A673 (cell line): ENCODE data around the gene SMAD3. TPM values are rescaled to one million over a fixed set of nuclear protein-coding genes. Genes with fewer than 3 reads are reported as not detected.

Experiments
- BruUV-seq: library from RNA; stranded (reverse); fragments of 400-500 nt; replicated peaks from 2 replicates; lab custom pipeline; 2021; lab: Mats Ljungman, UMichigan
- CTCF ChIA-PET: fragments of 300-600 bp; sonication (Branson Sonifier 250); formaldehyde crosslinking; loops from one replicate; lab custom pipeline; 2022; ENCODE audit warnings: antibody characterized with exemption; lab: Charles Lee
- POLR2A ChIA-PET: fragments of 300-600 bp; sonication (Branson Sonifier 250); formaldehyde crosslinking; loops from one replicate; lab custom pipeline; 2022; ENCODE audit warnings: antibody characterized with exemption; ENCODE audit not compliant: low non-redundant PET; lab: Charles Lee
- DNase-seq: peaks from one replicate; pipeline ENCODE4 v3.0.0-alpha.2; 2015; ENCODE audit warnings: low spot score
- H3K27ac ChIP-seq: fragments of 200-600 bp; sonication (generic); 2 replicates; pipeline ENCODE4 v1.5.1; 2016; ENCODE audit warnings: mixed run types, low read depth, mild to moderate bottlenecking, mixed read lengths, antibody characterized with exemption, low read length; ENCODE audit not compliant: poor library complexity, severe bottlenecking
- H3K27me3 ChIP-seq: fragments of 200-600 bp; sonication (generic); replicated peaks from 2 replicates; pipeline ENCODE4 v1.6.1; 2017; ENCODE audit warnings: mixed run types, low read depth, mild to moderate bottlenecking, mixed read lengths, antibody characterized with exemption, low read length; ENCODE audit not compliant: insufficient read depth, poor library complexity
- H3K36me3 ChIP-seq: fragments of 200-600 bp; sonication (generic); 2 replicates; pipeline ENCODE4 v1.6.1; 2016; ENCODE audit warnings: mixed run types, mild to moderate bottlenecking, mixed read lengths, antibody characterized with exemption, low read length; ENCODE audit not compliant: insufficient read depth, poor library complexity, severe bottlenecking
- H3K4me1 ChIP-seq: fragments of 200-600 bp; sonication (generic); 2 replicates; pipeline ENCODE4 v1.6.1; 2017; ENCODE audit warnings: mixed run types, mild to moderate bottlenecking, mixed read lengths, antibody characterized with exemption, low read length; ENCODE audit not compliant: insufficient read depth, poor library complexity, severe bottlenecking
- H3K4me3 ChIP-seq: fragments of 200-600 bp; sonication (generic); 2 replicates; pipeline ENCODE4 v1.5.1; 2016; ENCODE audit warnings: low read depth, mixed run types, mild to moderate bottlenecking, mixed read lengths, low read length; ENCODE audit not compliant: poor library complexity, severe bottlenecking
- H3K9me3 ChIP-seq: fragments of 200-600 bp; sonication (generic); 2 replicates; pipeline ENCODE4 v1.6.1; 2016; ENCODE audit warnings: mixed run types, low read depth, mild to moderate bottlenecking, mixed read lengths, antibody characterized with exemption, low read length; ENCODE audit not compliant: poor library complexity, severe bottlenecking
- EZH2 ChIP-seq: fragments of 200-600 bp; sonication (generic); IDR thresholded peaks from 2 replicates; pipeline ENCODE4 v1.6.1; 2017; ENCODE audit warnings: borderline replicate concordance, low read depth, mild to moderate bottlenecking, mixed read lengths, antibody characterized with exemption, low read length; ENCODE audit not compliant: poor library complexity, severe bottlenecking
- intact Hi-C: fragments of 100-400 bp; cut with micrococcal nuclease; formaldehyde crosslinking; loops from one replicate; pipeline ENCODE4 v1.10.0; 2022; ENCODE audit not compliant: unreplicated experiment
- total RNA-seq: library from RNA; stranded (reverse); gene quantifications from 2 replicates; pipeline ENCODE4 v1.2.3, GENCODE V29; 2021
- TF ChIP-seq, protein P1 (sequence below): fragments of 300-800, 200-600 bp; sonication (generic); conservative IDR thresholded peaks from 2 replicates; pipeline ENCODE4 v1.5.1; 2017; ENCODE audit warnings: low read depth, mild to moderate bottlenecking, antibody characterized with exemption, low read length, moderate library complexity, mixed read lengths

SMAD3 gene
- total RNA-seq, 1 experiment from 2014 or later, result 31.0 TPM

DNA sequence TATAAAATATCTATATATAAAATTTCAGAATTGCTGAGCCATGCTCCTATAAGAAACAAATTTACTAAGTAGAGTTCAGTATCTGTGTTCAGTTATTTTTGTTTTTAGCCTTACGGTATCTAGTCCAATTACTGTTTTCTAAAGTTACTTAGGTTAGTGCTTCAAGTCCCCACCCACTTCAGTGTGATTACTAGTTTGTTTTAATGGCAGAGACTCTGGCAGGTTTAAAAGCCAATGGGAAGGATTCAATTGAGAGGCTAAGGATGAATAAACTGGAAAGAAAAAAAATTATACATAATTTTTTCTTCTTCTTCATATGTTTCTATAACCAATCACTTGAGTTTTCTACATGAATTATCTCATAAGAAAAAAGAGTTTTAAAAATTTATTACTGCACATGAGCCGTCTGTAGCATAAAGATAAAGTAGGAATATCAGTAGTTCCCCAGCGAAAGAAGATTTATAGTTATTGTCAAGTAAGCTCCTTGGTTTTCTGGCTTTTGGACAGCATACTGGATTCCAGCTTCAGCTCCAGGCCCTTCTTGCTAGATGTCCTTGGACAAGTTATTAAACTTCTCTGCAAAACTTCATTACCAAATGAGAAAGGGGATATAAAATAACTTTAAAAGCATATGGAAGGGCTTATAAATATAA lies 142.3 kb downstream of the SMAD3 start:
- peaks cover 9% of the 10 kb centered on the region for H3K36me3 ChIP-seq
- no peak for DNase-seq
- CTCF ChIA-PET, result no interaction called here
- TF ChIP-seq, protein P1, sequence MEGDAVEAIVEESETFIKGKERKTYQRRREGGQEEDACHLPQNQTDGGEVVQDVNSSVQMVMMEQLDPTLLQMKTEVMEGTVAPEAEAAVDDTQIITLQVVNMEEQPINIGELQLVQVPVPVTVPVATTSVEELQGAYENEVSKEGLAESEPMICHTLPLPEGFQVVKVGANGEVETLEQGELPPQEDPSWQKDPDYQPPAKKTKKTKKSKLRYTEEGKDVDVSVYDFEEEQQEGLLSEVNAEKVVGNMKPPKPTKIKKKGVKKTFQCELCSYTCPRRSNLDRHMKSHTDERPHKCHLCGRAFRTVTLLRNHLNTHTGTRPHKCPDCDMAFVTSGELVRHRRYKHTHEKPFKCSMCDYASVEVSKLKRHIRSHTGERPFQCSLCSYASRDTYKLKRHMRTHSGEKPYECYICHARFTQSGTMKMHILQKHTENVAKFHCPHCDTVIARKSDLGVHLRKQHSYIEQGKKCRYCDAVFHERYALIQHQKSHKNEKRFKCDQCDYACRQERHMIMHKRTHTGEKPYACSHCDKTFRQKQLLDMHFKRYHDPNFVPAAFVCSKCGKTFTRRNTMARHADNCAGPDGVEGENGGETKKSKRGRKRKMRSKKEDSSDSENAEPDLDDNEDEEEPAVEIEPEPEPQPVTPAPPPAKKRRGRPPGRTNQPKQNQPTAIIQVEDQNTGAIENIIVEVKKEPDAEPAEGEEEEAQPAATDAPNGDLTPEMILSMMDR, result no peak
- TF ChIP-seq EZH2, result no peak
- no peak overlapping the region for H3K4me3 ChIP-seq
- H3K27ac ChIP-seq, result no peak overlapping the region
- no TSS peak for BruUV-seq
- H3K27me3 ChIP-seq, result no peaks in the 10 kb centered on the region
- intact Hi-C loops, result no loop called here
- POLR2A ChIA-PET, result no interaction called here
- H3K4me1 ChIP-seq, result no peaks in the 10 kb centered on the region
- no peaks in the 10 kb centered on the region for H3K9me3 ChIP-seq

DNA sequence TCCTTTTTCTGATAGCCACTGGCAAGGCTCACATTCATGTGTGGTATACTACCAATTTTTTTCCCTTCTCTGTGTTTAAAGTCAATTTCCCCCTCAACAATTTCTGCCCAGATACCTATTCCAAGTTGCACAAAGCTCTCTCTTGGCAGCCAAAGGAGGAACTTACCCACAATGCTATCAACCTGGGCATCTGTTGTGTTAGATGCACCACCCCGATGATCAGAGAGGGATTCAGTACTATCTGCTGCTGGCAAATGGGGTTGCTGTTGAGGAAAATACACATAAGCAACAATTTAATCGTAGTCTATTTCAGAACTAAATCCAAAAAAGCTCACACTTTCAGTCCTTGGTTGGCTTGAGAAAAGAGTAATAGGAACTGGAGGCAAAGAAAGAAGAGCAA lies 143.0 kb downstream of the SMAD3 start:
- CTCF ChIA-PET, result no interaction called here
- DNase-seq, result no peak
- no peaks in the 10 kb centered on the region for H3K4me1 ChIP-seq
- H3K27ac ChIP-seq, result no peak overlapping the region
- no TSS peak for BruUV-seq
- POLR2A ChIA-PET, result no interaction called here
- no peak overlapping the region for H3K4me3 ChIP-seq
- TF ChIP-seq, protein P1, result no peak
- TF ChIP-seq EZH2, result no peak
- intact Hi-C loops, result no loop called here
- no peaks in the 10 kb centered on the region for H3K9me3 ChIP-seq
- no peaks in the 10 kb centered on the region for H3K27me3 ChIP-seq
- peaks cover 9% of the 10 kb centered on the region for H3K36me3 ChIP-seq

DNA sequence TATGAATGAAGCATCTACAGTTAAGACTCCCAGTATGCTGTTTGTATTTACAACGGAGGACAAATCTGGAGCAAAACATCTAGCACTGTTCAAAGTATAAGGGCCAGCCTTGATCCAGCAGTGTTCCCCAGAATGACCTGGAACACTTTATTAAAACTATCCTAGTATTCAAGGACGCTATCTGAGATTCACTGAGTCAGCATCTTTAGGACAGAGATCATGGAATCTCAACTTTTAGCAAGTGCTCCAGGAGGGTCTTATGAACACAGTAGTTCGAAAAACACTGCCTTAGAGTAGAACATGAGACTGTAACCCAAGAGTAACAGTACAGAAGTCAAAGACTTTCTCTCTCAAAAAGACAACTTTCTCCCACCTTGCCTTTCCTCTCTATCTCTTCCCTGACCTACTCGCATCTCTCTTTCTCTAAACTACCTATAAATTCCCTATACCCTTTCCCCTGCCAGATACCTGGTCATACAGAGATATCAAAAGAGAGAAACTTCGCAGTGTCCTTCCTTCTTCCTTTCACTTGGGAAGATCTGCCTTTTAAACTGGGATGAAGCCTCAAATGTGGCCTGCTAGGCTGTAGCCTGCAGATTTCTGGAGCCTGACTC lies 145.3 kb downstream of the SMAD3 start:
- ChIA-PET POLR2A (no interaction called here), CTCF (no interaction called here)
- TF ChIP-seq EZH2, result no peak
- TF ChIP-seq, protein P1, result no peak
- no TSS peak for BruUV-seq
- H3K27ac ChIP-seq, result no peak overlapping the region
- intact Hi-C loops, result no loop called here
- H3K27me3 ChIP-seq, result no peaks in the 10 kb centered on the region
- H3K36me3 ChIP-seq, result peaks cover 9% of the 10 kb centered on the region
- no peak overlapping the region for H3K4me3 ChIP-seq
- no peak for DNase-seq
- no peaks in the 10 kb centered on the region for H3K9me3 ChIP-seq
- no peaks in the 10 kb centered on the region for H3K4me1 ChIP-seq
